CD4-positive, alpha-beta T cell (primary cell): ENCODE data around the gene MICALL2. TPM values are rescaled to one million over a fixed set of nuclear protein-coding genes. Genes with fewer than 3 reads are reported as not detected.

Experiments used
- ATAC-seq: fragments of 200-7000 bp; cut with Tn5 transposase; one replicate; pipeline ENCODE4 v1.10.0; 2022; ENCODE audit warnings: mild to moderate bottlenecking; ENCODE audit not compliant: poor library complexity
- CTCF ChIA-PET: fragments of 350-600 bp; sonication (Branson Sonifier 250); formaldehyde crosslinking; loops from one replicate; lab custom pipeline; 2021; ENCODE audit warnings: antibody characterized with exemption, inconsistent platforms; lab: Charles Lee
- POLR2A ChIA-PET: fragments of 350-600 bp; sonication (Branson Sonifier 250); formaldehyde crosslinking; loops from one replicate; lab custom pipeline; 2021; ENCODE audit warnings: antibody characterized with exemption, inconsistent platforms; lab: Charles Lee
- DNase-seq, 14 experiments: peaks; one replicate each; pipeline ENCODE4 v3.0.0-alpha.2; 2013 to 2020; ENCODE audit warnings: mixed read lengths in 2 of 14
- H3K27ac ChIP-seq, 2 donors: one replicate each; pipeline versions ENCODE4 v1.5.1 to v1.7.0; 2013; ENCODE audit warnings: low read length in 2 of 2, low read depth in 1 of 2, mild to moderate bottlenecking in 1 of 2
- H3K27me3 ChIP-seq, 2 experiments: 1 replicate in 1 of 2; 2 replicates in 1 of 2; pipeline versions ENCODE4 v1.6.1 to v1.7.0; 2013; ENCODE audit warnings: low read length in 2 of 2, control low read depth in 1 of 2, mild to moderate bottlenecking in 1 of 2, moderate library complexity in 1 of 2; ENCODE audit not compliant: insufficient read depth in 2 of 2, control insufficient read depth in 1 of 2
- H3K36me3 ChIP-seq: one replicate; pipeline ENCODE4 v1.6.1; 2013; ENCODE audit warnings: low read length, control low read depth; ENCODE audit not compliant: insufficient read depth
- H3K4me1 ChIP-seq: one replicate; pipeline ENCODE4 v1.6.1; 2013; ENCODE audit warnings: low read length, control low read depth; ENCODE audit not compliant: insufficient read depth
- H3K4me3 ChIP-seq: one replicate; pipeline ENCODE4 v1.5.1; 2013; ENCODE audit warnings: mild to moderate bottlenecking, low read length, moderate library complexity
- H3K9me3 ChIP-seq, 2 experiments: 1 replicate in 1 of 2; 2 replicates in 1 of 2; pipeline versions ENCODE4 v1.6.1 to v1.7.0; 2013; ENCODE audit warnings: low read length in 2 of 2, mild to moderate bottlenecking in 2 of 2, control low read depth in 1 of 2, moderate library complexity in 1 of 2; ENCODE audit not compliant: control insufficient read depth in 1 of 2, insufficient read depth in 1 of 2
- H3K27ac Mint-ChIP-seq: one replicate; pipeline ENCODE4 v1.8.0; 2020; ENCODE audit warnings: mixed read lengths
- H3K27me3 Mint-ChIP-seq: one replicate; pipeline ENCODE4 v1.8.0; 2021; ENCODE audit warnings: mixed read lengths
- H3K36me3 Mint-ChIP-seq: one replicate; pipeline ENCODE4 v1.8.0; 2021; ENCODE audit warnings: low read depth, mixed read lengths
- H3K4me1 Mint-ChIP-seq: one replicate; pipeline ENCODE4 v1.8.0; 2021; ENCODE audit warnings: low read depth, mixed read lengths
- H3K4me3 Mint-ChIP-seq: one replicate; pipeline ENCODE4 v1.8.0; 2020; ENCODE audit warnings: mild to moderate bottlenecking, mixed read lengths
- H3K9me3 Mint-ChIP-seq: one replicate; pipeline ENCODE4 v1.8.0; 2020; ENCODE audit warnings: mixed read lengths
- intact Hi-C, 2 experiments: fragments of 100-400 bp; cut with DNase I in 1 of 2; cut with micrococcal nuclease in 1 of 2; formaldehyde crosslinking; loops; one replicate each; pipeline versions ENCODE4 v1.15.1 to v1.9.0; 2023 to 2025; cut with DNase I, micrococcal nuclease
- total RNA-seq, 174 experiments: library from RNA in 2 of 174; stranded (reverse) in 2 of 174; gene quantifications; one replicate each; pipeline ENCODE4 v1.2.3 and lab custom pipeline; 2021 to 2026
- TF ChIP-seq, protein P1 (sequence below): fragments of 200-600 bp; IDR thresholded peaks from one replicate; pipeline ENCODE4 v1.8.0; 2022; ENCODE audit warnings: antibody characterized with exemption, mild to moderate bottlenecking

Gene MICALL2
- total RNA-seq, 2 experiments from 2014 or later, result 1.9 to 2.2 TPM

DNA sequence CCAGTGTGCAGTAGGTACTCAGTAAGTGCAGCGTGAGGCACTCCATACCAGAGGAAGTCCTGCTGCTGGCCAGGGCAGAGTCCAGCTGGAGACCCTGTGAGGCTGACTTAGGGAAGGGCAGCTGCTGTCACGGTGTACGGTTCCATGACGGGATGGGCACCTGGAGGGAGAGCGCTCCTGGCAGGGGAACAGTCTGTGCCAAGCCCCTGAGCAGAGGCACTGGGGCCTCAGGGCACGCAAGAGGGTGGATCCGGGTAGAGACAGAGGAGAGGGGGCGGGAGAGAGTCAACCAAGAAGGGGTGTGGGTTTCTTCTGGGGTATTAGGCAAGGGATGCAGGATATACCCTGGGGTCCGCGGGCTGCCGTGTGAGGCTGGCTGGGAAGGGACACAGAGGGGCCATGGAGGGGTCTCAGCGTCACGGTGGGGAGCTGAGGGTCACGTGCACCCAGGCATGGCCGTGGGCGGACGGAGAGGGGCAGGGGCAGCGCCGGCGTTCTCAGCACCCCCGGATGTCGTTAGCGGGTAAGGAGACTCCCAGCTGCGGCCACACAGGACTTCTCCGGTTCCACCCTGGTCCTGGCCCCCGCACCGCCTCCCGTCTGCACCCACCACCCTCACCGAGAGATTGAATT is 70.5 kb downstream of the MICALL2 start:
- TF ChIP-seq, protein P1, sequence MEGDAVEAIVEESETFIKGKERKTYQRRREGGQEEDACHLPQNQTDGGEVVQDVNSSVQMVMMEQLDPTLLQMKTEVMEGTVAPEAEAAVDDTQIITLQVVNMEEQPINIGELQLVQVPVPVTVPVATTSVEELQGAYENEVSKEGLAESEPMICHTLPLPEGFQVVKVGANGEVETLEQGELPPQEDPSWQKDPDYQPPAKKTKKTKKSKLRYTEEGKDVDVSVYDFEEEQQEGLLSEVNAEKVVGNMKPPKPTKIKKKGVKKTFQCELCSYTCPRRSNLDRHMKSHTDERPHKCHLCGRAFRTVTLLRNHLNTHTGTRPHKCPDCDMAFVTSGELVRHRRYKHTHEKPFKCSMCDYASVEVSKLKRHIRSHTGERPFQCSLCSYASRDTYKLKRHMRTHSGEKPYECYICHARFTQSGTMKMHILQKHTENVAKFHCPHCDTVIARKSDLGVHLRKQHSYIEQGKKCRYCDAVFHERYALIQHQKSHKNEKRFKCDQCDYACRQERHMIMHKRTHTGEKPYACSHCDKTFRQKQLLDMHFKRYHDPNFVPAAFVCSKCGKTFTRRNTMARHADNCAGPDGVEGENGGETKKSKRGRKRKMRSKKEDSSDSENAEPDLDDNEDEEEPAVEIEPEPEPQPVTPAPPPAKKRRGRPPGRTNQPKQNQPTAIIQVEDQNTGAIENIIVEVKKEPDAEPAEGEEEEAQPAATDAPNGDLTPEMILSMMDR, result no peak
- H3K36me3 ChIP-seq, result no peaks in the 10 kb centered on the region
- peaks cover 50% of the 10 kb centered on the region for H3K27me3 Mint-ChIP-seq
- no peaks in the 10 kb centered on the region for H3K36me3 Mint-ChIP-seq
- H3K27ac ChIP-seq, result no peak overlapping the region
- no peak overlapping the region for H3K4me3 Mint-ChIP-seq
- H3K4me1 ChIP-seq, result no peaks in the 10 kb centered on the region
- POLR2A ChIA-PET, result no interaction called here
- CTCF ChIA-PET, result no interaction called here
- no peaks in the 10 kb centered on the region for H3K9me3 Mint-ChIP-seq
- no peak for DNase-seq
- H3K4me3 ChIP-seq, result no peak overlapping the region
- peaks cover 0 to 42% of the 10 kb centered on the region in 2 experiments for H3K9me3 ChIP-seq
- H3K27ac Mint-ChIP-seq, result no peak overlapping the region
- intact Hi-C loops, result no loop called here
- ATAC-seq, result no peak
- H3K4me1 Mint-ChIP-seq, result no peaks in the 10 kb centered on the region
- peaks cover 16 to 17% of the 10 kb centered on the region in 2 experiments for H3K27me3 ChIP-seq

DNA sequence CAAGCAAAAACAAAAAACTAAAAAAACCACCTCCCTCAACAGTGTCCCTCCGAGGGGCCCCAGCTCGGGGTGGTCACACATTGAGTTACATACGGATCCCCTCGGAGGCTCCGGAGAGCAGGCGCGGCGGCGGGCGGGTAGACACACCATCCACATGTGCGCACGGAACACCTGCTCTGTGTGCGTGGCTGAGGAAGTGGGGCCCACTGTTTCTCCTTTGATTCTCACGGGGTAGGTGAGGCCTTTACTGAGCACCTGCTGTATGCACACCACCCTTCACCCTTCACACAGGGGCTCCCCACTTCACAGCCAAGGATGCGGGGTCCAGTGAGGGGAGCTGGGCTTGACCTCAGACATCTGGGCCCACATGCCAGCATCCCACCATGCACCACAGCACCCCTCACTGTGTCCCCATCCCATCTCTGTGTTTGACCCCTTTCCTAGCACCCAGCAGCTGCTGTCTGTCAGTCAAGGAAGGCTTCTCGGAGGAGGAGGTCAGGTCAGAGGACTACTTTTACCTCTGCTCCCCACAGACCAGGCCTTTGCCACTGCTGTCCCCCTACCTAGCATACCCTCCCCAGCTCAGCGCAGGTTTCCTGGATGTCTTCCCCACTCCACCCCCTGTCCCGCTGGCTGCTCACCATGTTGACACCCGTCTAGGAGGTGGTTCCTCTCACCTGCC is 71.1 kb downstream of the MICALL2 start:
- H3K4me1 Mint-ChIP-seq, result no peaks in the 10 kb centered on the region
- no peaks in the 10 kb centered on the region for H3K36me3 ChIP-seq
- DNase-seq (no peak), ATAC-seq (no peak)
- no peak overlapping the region for H3K27ac ChIP-seq
- peaks cover 0 to 42% of the 10 kb centered on the region in 2 experiments for H3K9me3 ChIP-seq
- no peaks in the 10 kb centered on the region for H3K9me3 Mint-ChIP-seq
- H3K4me3 Mint-ChIP-seq, result no peak overlapping the region
- no peaks in the 10 kb centered on the region for H3K36me3 Mint-ChIP-seq
- no peak overlapping the region for H3K27ac Mint-ChIP-seq
- H3K27me3 Mint-ChIP-seq, result peaks cover 50% of the 10 kb centered on the region
- POLR2A ChIA-PET, result no interaction called here
- intact Hi-C loops, result no loop called here
- TF ChIP-seq, protein P1, result no peak
- no peak overlapping the region for H3K4me3 ChIP-seq
- H3K27me3 ChIP-seq, result peaks cover 18 to 19% of the 10 kb centered on the region in 2 experiments
- H3K4me1 ChIP-seq, result no peaks in the 10 kb centered on the region
- CTCF ChIA-PET, result no interaction called here

- H3K27me3 ChIP-seq, result peaks cover 18 to 21% of the 10 kb centered on the region in 2 experiments
- H3K27me3 Mint-ChIP-seq, result peaks cover 48% of the 10 kb centered on the region
These were observed 72.0 kb downstream of the MICALL2 start for GRCh38 chr7:1387261-1387660.

More at GRCh38 chr7:1387261-1387660, 72.0 kb downstream of the MICALL2 start:
- Mint-ChIP-seq H3K27ac (no peak overlapping the region), H3K9me3 (no peaks in the 10 kb centered on the region), H3K36me3 (no peaks in the 10 kb centered on the region), H3K4me1 (no peaks in the 10 kb centered on the region), H3K4me3 (no peak overlapping the region)
- ChIA-PET CTCF (no interaction called here), POLR2A (no interaction called here)
- Histone ChIP-seq H3K4me1 (no peaks in the 10 kb centered on the region), H3K4me3 (no peak overlapping the region), H3K27ac (no peak overlapping the region), H3K9me3 (peaks cover 0 to 42% of the 10 kb centered on the region in 2 experiments), H3K36me3 (no peaks in the 10 kb centered on the region)
- intact Hi-C loops, result no loop called here
- TF ChIP-seq, protein P1, result no peak
- ATAC-seq (no peak), DNase-seq (no peak)
